ENCODE results near the gene ARL2BP.
"Not testable (repeated sequence)": the region's sequence is repeated elsewhere in the genome, so short reads cannot be mapped to it uniquely, and the experiment has no call there.

The ARL2BP gene

GRCh38 chr16:57264381-57264780 is 19.3 kb downstream of the ARL2BP start:
- no peak for DNase-seq

- no peak for DNase-seq
Observed at GRCh38 chr16:57264950-57265371, 19.9 kb downstream of the ARL2BP start.

- no peak for DNase-seq
Observed at GRCh38 chr16:57265850-57266530, 20.9 kb downstream of the ARL2BP start.

GRCh38 chr16:57266531-57267260 is 21.6 kb downstream of the ARL2BP start:
- peak; percentile 23 for DNase-seq

- not testable (repeated sequence) for DNase-seq
Observed at GRCh38 chr16:57267343-57267742, 22.3 kb downstream of the ARL2BP start.

GRCh38 chr16:57268804-57269800 is 24.0 kb downstream of the ARL2BP start:
- DNase-seq: no peak

- no peak for DNase-seq
Observed at GRCh38 chr16:57270221-57271062, 25.4 kb downstream of the ARL2BP start.

GRCh38 chr16:57271063-57271345 is 25.9 kb downstream of the ARL2BP start:
- no peak for DNase-seq

- no peak for DNase-seq
Observed at GRCh38 chr16:57271867-57272495, 26.9 kb downstream of the ARL2BP start.

GRCh38 chr16:57273359-57273758 is 28.3 kb downstream of the ARL2BP start:
- no peak for DNase-seq

- DNase-seq: no peak
Observed at GRCh38 chr16:57273826-57274225, 28.8 kb downstream of the ARL2BP start.

GRCh38 chr16:57275946-57276345 is 30.9 kb downstream of the ARL2BP start:
- not testable (repeated sequence) for DNase-seq

- DNase-seq: no peak
Observed at GRCh38 chr16:57276596-57276995, 31.5 kb downstream of the ARL2BP start.

- DNase-seq: peak; percentile 65
Observed at GRCh38 chr16:57277586-57277985, 32.5 kb downstream of the ARL2BP start.

GRCh38 chr16:57278494-57278893 is 33.4 kb downstream of the ARL2BP start:
- DNase-seq: no peak

- no peak for DNase-seq
Observed at GRCh38 chr16:57279780-57280638, 35.0 kb downstream of the ARL2BP start.

- no peak for DNase-seq
Observed at GRCh38 chr16:57281791-57282190, 36.7 kb downstream of the ARL2BP start.

GRCh38 chr16:57282510-57283213 is 37.6 kb downstream of the ARL2BP start:
- no peak for DNase-seq

- no peak for DNase-seq
Observed at GRCh38 chr16:57283214-57283958, 38.3 kb downstream of the ARL2BP start.

- DNase-seq: no peak
Observed at GRCh38 chr16:57283959-57284208, 38.8 kb downstream of the ARL2BP start.

Data from activated CD4-positive, alpha-beta T cell treated with anti-CD3 and anti-CD28 coated beads, Interleukin-2, amount 50 U/mL, for 16 hours (primary cell).